HEK293T (cell line): ENCODE results near the gene KRTAP12-4.
"Not testable (repeated sequence)": the region's sequence is repeated elsewhere in the genome, so short reads cannot be mapped to it uniquely, and the experiment has no call there.

Experiments
- CTCF ChIA-PET: fragments of 350-600 bp; formaldehyde crosslinking; extraction: SDS; loops from one replicate; lab custom pipeline; 2021; ENCODE audit warnings: antibody characterized with exemption, inconsistent platforms; lab: Yijun Ruan, JAX
- POLR2A ChIA-PET: fragments of 350-600 bp; formaldehyde crosslinking; extraction: SDS; loops from one replicate; lab custom pipeline; 2020; ENCODE audit warnings: antibody characterized with exemption, inconsistent platforms; lab: Yijun Ruan, JAX
- DNase-seq: peaks from one replicate; pipeline ENCODE4 v3.0.0; 2012; ENCODE audit warnings: mixed read lengths; ENCODE audit errors: extremely low spot score
- ARNT ChIP-seq: fragments of 450-650 bp; IDR thresholded peaks from 2 replicates; pipeline ENCODE4 v1.6.1; 2017; ENCODE audit warnings: mild to moderate bottlenecking
- BHLHE40 ChIP-seq: fragments of 450-650 bp; IDR thresholded peaks from 2 replicates; pipeline ENCODE4 v1.6.1; 2016; ENCODE audit warnings: mild to moderate bottlenecking, moderate library complexity, borderline replicate concordance
- CTBP1 ChIP-seq: fragments of 450-650 bp; IDR thresholded peaks from 2 replicates; pipeline ENCODE4 v1.6.1; 2016; ENCODE audit warnings: borderline replicate concordance
- ELF4 ChIP-seq: fragments of 450-650 bp; IDR thresholded peaks from 2 replicates; pipeline ENCODE4 v1.6.1; 2017; ENCODE audit warnings: antibody characterized with exemption
- FOXA1 ChIP-seq: fragments of 450-650 bp; IDR thresholded peaks from 2 replicates; pipeline ENCODE4 v1.6.1; 2016; ENCODE audit warnings: mild to moderate bottlenecking
- FOXK2 ChIP-seq: fragments of 450-650 bp; IDR thresholded peaks from 2 replicates; pipeline ENCODE4 v1.6.1; 2016; ENCODE audit warnings: mild to moderate bottlenecking
- FOXM1 ChIP-seq: fragments of 450-650 bp; IDR thresholded peaks from 2 replicates; pipeline ENCODE4 v1.6.1; 2017; ENCODE audit warnings: mild to moderate bottlenecking, borderline replicate concordance
- HDGF ChIP-seq: fragments of 450-650 bp; IDR thresholded peaks from 2 replicates; pipeline ENCODE4 v1.6.1; 2017; ENCODE audit warnings: antibody characterized with exemption, borderline replicate concordance
- L3MBTL2 ChIP-seq: fragments of 450-650 bp; conservative IDR thresholded peaks from 2 replicates; pipeline ENCODE4 v1.6.1; 2016; ENCODE audit warnings: mild to moderate bottlenecking
- LEF1 ChIP-seq: fragments of 450-650 bp; IDR thresholded peaks from 2 replicates; pipeline ENCODE4 v1.6.1; 2017; ENCODE audit warnings: mild to moderate bottlenecking, borderline replicate concordance
- NFRKB ChIP-seq: fragments of 450-650 bp; IDR thresholded peaks from 2 replicates; pipeline ENCODE4 v1.6.1; 2016; ENCODE audit warnings: mild to moderate bottlenecking, moderate library complexity
- SP1 ChIP-seq: fragments of 450-650 bp; IDR thresholded peaks from 2 replicates; pipeline ENCODE4 v1.6.1; 2017
- SUZ12 ChIP-seq: fragments of 450-650 bp; IDR thresholded peaks from 2 replicates; pipeline ENCODE4 v1.6.1; 2016; ENCODE audit warnings: mild to moderate bottlenecking
- TARDBP ChIP-seq: fragments of 450-650 bp; IDR thresholded peaks from 2 replicates; pipeline ENCODE4 v1.6.1; 2016
- ZNF384 ChIP-seq: fragments of 450-650 bp; IDR thresholded peaks from 2 replicates; pipeline ENCODE4 v1.6.1; 2016
- TF ChIP-seq, protein P1 (sequence below): fragments of 450-650 bp; IDR thresholded peaks from 2 replicates; pipeline ENCODE4 v1.6.1; 2016

Gene KRTAP12-4

DNA sequence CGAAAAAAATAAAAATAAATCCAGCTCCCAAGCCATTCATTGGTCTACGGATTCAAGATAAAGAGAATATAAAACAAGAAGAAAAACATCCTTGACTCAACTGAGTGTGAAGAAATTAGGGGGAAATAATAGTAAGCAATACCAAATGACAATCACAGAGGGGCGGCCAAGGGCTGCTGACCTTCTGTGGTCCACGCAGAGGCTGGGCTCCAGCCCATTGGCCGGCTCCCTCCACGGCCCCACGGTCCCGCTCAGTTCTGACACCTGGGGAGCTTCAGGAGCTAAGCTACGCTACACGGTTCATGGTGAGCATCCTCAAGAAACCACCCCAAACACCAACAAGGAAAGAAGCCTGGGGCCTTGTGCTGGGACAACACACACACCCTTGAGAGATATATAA is 42.1 kb upstream of the KRTAP12-4 start:
- DNase-seq = no peak
- ChIA-PET CTCF (no interaction called here), POLR2A (no interaction called here)
- no peak for TF ChIP-seq ELF4
- TF ChIP-seq, protein P1, sequence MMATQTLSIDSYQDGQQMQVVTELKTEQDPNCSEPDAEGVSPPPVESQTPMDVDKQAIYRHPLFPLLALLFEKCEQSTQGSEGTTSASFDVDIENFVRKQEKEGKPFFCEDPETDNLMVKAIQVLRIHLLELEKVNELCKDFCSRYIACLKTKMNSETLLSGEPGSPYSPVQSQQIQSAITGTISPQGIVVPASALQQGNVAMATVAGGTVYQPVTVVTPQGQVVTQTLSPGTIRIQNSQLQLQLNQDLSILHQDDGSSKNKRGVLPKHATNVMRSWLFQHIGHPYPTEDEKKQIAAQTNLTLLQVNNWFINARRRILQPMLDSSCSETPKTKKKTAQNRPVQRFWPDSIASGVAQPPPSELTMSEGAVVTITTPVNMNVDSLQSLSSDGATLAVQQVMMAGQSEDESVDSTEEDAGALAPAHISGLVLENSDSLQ = no peak
- TF ChIP-seq LEF1 = no peak
- no peak for TF ChIP-seq NFRKB

DNA sequence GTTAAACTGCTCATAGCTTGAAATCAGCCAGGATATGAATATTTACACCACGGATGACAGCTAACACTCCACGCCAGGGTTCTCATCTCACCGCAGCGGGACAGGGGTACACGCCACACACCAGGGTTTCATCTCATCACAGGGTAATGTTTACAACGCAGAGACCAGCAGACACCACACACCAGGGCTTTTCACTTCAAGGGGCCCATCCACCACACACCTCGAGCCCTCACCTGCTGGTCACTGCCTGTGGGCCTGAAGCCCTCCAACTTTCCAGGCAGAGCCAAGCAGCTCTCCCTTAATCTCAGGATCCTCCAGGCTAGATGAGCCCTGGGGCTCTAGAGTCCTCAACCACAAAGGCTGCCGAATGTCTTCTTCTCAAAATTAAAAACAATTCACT is 41.2 kb upstream of the KRTAP12-4 start:
- ChIA-PET POLR2A (no interaction called here), CTCF (interaction anchor here (0.6 kb wide), 1 partner anchor 31 kb away, joined by 3 read pairs; no protein-coding TSS in a partner anchor)
- no peak for DNase-seq
- no peak for TF ChIP-seq L3MBTL2
- TF ChIP-seq FOXA1 = no peak
- TF ChIP-seq BHLHE40 = no peak
- no peak for TF ChIP-seq SP1
- TF ChIP-seq, protein P1 = no peak
- no peak for TF ChIP-seq ARNT
- no peak for TF ChIP-seq FOXM1
- TF ChIP-seq ELF4 = no peak
- no peak for TF ChIP-seq HDGF
- no peak for TF ChIP-seq NFRKB
- no peak for TF ChIP-seq ZNF384
- TF ChIP-seq LEF1 = no peak
- TF ChIP-seq SUZ12 = no peak
- TF ChIP-seq FOXK2 = no peak
- TF ChIP-seq TARDBP = no peak
- no peak for TF ChIP-seq CTBP1

DNA sequence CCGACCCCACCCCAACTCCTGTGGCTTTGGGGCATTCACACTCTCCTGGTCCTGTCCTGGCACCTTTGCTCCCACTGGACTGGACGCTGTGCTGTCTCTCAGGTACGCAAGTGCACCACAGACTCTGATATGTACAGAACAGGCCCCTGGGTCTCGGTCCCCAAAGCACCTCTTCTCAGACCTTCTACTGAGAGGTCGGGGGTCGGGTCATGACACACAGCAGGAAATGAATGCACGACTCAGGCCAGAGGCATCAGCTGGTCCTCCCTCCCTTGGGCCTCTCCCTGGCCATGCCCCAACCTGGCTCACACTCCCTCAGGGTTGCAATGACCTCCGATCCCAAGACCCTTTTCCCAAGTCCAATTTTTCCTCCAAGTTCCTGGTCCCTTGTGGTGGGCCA is 40.7 kb upstream of the KRTAP12-4 start:
- DNase-seq = no peak
- ChIA-PET CTCF (interaction anchor here (0.6 kb wide), 1 partner anchor 32 kb away, joined by 3 read pairs; no protein-coding TSS in a partner anchor), POLR2A (no interaction called here)
- no peak for TF ChIP-seq FOXM1

DNA sequence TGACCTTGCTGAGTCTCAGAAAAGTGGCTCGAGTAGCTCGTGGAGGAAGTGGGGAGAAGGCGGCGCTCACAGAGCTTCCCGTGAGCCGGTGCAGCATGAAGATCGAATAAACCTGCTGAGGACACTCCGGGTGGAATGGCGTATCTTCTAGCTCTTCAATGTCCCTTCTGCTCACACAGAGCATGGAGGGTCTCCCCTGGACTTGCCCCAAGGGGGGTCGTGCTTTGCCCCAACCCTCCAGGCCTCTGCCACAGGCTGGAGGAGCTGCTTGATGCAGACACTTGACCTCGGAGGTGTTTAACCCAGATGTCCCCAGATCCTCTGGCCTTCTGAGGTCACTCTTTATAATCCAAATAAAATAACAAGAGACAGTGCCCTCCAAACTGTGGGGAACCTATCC is 40.3 kb upstream of the KRTAP12-4 start:
- TF ChIP-seq ZNF384 (no peak), FOXA1 (no peak), HDGF (no peak), LEF1 (no peak), BHLHE40 (no peak), FOXM1 (no peak), SUZ12 (no peak), TARDBP (no peak)
- POLR2A ChIA-PET = no interaction called here
- DNase-seq = no peak
- CTCF ChIA-PET = no interaction called here

DNA sequence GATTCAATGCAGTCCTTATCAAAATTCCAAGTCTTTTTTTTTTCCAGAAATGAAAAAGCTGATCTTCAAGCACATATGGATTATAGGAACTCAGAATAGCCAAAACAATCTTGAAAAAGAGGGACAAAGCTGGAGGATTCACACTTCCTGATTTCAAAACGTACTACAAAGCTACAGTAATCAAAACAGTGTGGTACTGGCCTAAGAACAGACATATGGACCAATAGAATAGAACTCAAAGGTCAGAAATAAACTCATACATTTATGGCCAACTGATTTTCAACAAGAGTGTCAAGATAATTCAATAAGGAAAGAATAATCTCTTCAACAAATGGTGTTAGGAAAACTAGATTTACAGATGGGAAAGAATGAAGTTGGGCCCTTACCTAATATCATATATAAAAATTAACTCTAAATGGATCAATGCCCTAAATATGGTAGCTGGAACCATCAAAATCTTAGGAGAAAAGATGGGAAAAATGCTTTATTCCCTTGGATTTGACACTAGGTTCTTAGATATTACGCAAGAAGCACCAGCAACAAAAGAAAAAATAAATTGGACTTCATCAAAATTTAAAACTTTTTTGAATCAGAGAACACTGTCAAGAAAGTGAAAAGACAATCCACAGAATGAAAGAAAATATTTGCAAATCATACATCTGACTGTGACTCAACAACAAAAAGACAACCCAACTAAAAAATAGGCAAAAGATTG is 38.5 kb upstream of the KRTAP12-4 start:
- POLR2A ChIA-PET = no interaction called here
- CTCF ChIA-PET = no interaction called here

DNA sequence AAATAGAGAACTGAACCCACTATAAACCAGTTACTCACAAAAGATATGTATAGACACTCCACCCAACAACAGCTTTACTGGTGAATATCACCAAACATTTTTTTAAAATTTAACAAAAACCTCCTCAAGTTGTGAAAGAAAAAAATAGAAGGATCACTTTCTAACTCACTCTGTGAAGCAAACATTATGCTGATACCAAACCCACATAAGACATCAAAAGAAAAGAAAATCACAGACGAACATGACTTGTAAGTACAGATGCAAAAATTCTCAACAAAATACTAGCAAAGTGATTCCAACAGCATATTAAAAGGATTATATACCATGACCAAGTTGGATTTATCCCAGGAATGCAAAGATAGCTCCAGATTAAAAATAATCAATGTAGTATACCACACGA is 37.2 kb upstream of the KRTAP12-4 start:
- TF ChIP-seq ARNT = no peak
- TF ChIP-seq SUZ12 = no peak
- TF ChIP-seq ELF4 = no peak
- TF ChIP-seq LEF1 = no peak
- no peak for TF ChIP-seq SP1
- no peak for TF ChIP-seq BHLHE40
- TF ChIP-seq TARDBP = no peak
- TF ChIP-seq FOXM1 = no peak
- TF ChIP-seq CTBP1 = no peak
- TF ChIP-seq FOXK2 = no peak
- TF ChIP-seq L3MBTL2 = no peak
- TF ChIP-seq NFRKB = no peak
- TF ChIP-seq, protein P1 = no peak
- no peak for TF ChIP-seq FOXA1
- TF ChIP-seq ZNF384 = no peak
- TF ChIP-seq HDGF = no peak
- CTCF ChIA-PET = no interaction called here
- DNase-seq = no peak
- POLR2A ChIA-PET = no interaction called here

More for the DNA sequence above, 38.5 kb upstream of the KRTAP12-4 start:
- DNase-seq = no peak
- TF ChIP-seq NFRKB = no peak
- TF ChIP-seq ARNT = no peak
- TF ChIP-seq FOXM1 = no peak
- no peak for TF ChIP-seq SUZ12
- no peak for TF ChIP-seq ZNF384
- no peak for TF ChIP-seq FOXK2
- TF ChIP-seq BHLHE40 = no peak
- no peak for TF ChIP-seq CTBP1
- no peak for TF ChIP-seq L3MBTL2
- TF ChIP-seq LEF1 = no peak
- no peak for TF ChIP-seq SP1
- TF ChIP-seq HDGF = no peak
- no peak for TF ChIP-seq ELF4
- no peak for TF ChIP-seq FOXA1
- no peak for TF ChIP-seq TARDBP
- TF ChIP-seq, protein P1 = no peak

DNA sequence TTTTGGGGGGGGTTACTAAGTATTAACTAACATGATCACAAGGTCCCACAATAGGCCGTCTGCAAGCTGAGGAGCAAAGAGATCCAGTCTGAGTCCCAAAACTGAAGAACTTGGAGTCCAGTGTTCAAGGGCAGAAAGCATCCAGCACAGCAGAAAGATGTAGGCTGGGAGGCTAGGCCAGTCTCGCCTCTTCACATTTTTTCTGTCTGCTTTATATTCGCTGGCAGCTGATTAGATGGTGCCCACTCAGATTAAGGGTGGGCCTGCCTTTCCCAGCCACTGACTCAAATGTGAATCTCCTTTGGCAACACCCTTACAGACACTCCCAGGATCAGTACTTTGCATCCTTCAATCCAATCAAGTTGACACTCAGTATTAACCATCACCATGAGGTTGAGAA is 35.3 kb upstream of the KRTAP12-4 start:
- POLR2A ChIA-PET, DNase-seq, CTCF ChIA-PET: not testable (repeated sequence)
